Endometrium (tissue), 2 donors: ENCODE data around the gene MRPL21.

ENCODE experiments used
- FAIRE-seq: peaks from 2 replicates; lab custom pipeline; 2012; peaks lifted over from hg19 to GRCh38; lab: Jason Lieb, UNC
- donor health status: control.
- donor health status: control.

Gene MRPL21

GRCh38 chr11:68934666-68935065, 31.0 kb upstream of the MRPL21 start:
- FAIRE-seq, result no peak

GRCh38 chr11:68934321-68934645, 30.7 kb upstream of the MRPL21 start:
- no peak for FAIRE-seq

GRCh38 chr11:68933605-68934320, 30.1 kb upstream of the MRPL21 start:
- FAIRE-seq, result no peak

- FAIRE-seq, result no peak
Measured at GRCh38 chr11:68932933-68933577, 29.4 kb upstream of the MRPL21 start.

- FAIRE-seq, result no peak
Measured at GRCh38 chr11:68932358-68932757, 28.7 kb upstream of the MRPL21 start.

- FAIRE-seq, result no peak
Measured at GRCh38 chr11:68931911-68932310, 28.3 kb upstream of the MRPL21 start.

- no peak for FAIRE-seq
Measured at GRCh38 chr11:68930991-68931855, 27.6 kb upstream of the MRPL21 start.

- FAIRE-seq, result no peak
Measured at GRCh38 chr11:68929706-68930570, 26.3 kb upstream of the MRPL21 start.

- FAIRE-seq, result no peak
Measured at GRCh38 chr11:68929135-68929534, 25.5 kb upstream of the MRPL21 start.

- no peak for FAIRE-seq
Measured at GRCh38 chr11:68928136-68928880, 24.7 kb upstream of the MRPL21 start.

GRCh38 chr11:68927280-68928135, 23.9 kb upstream of the MRPL21 start:
- no peak for FAIRE-seq

- FAIRE-seq, result no peak
Measured at GRCh38 chr11:68925611-68926010, 22.0 kb upstream of the MRPL21 start.

- no peak for FAIRE-seq
Measured at GRCh38 chr11:68924073-68924925, 20.7 kb upstream of the MRPL21 start.

GRCh38 chr11:68923614-68924013, 20.0 kb upstream of the MRPL21 start:
- no peak for FAIRE-seq

- no peak for FAIRE-seq
Measured at GRCh38 chr11:68916439-68916838, 12.8 kb upstream of the MRPL21 start.

- no peak for FAIRE-seq
Measured at GRCh38 chr11:68914761-68915160, 11.1 kb upstream of the MRPL21 start.

- FAIRE-seq, result no peak
Measured at GRCh38 chr11:68913188-68913587, 9.6 kb upstream of the MRPL21 start.

- FAIRE-seq, result no peak
Measured at GRCh38 chr11:68912254-68912653, 8.6 kb upstream of the MRPL21 start.

- no peak for FAIRE-seq
Measured at GRCh38 chr11:68911731-68912130, 8.1 kb upstream of the MRPL21 start.
